HG03469 (cell line): ENCODE results near the gene CXorf51A.
"Not testable (repeated sequence)": the region's sequence is repeated elsewhere in the genome, so short reads cannot be mapped to it uniquely, and the experiment has no call there.

Source experiments
- ATAC-seq: cut with Tn5 transposase; IDR thresholded peaks from one replicate; pipeline ENCODE4 v1.9.1; 2021; ENCODE audit warnings: mild to moderate bottlenecking, moderate library complexity, moderate number of reproducible peaks; ENCODE audit not compliant: unreplicated experiment

The CXorf51A gene

GRCh38 chrX:146814644-146815043, at the start of gene CXorf51A:
Gene CXorf51A (minus strand): TSS chrX:146814744. CDS start chrX:146814723, 21 bp downstream.
- not testable (repeated sequence) for ATAC-seq

GRCh38 chrX:146863566-146863965, 49.0 kb upstream of the CXorf51A start:
- no peak for ATAC-seq

- ATAC-seq: no peak
These were observed 39.7 kb upstream of the CXorf51A start for GRCh38 chrX:146854281-146854680.

DNA sequence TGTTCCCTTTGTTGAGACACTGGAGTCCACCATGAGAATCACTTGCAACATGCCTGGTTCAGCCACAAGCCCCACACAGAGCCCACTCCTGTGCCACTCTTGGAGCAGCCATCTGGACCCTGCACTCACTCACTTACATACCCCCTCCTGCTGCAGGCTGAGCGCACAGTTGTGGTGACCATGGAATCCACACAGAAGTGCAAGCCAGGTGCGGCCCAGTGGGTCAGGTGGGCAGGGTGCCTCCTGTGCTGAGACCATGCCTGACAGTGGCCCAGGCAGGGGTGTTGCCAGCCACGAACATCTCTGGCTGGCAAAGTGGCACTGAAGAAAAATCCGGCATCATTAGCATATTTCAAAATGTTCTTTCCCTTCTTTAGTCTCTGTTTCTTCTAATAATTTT, 17.4 kb upstream of the CXorf51A start:
- no peak for ATAC-seq

GRCh38 chrX:146809471-146809870, 5.1 kb downstream of the CXorf51A start, which contains the start of gene CXorf51B:
Gene CXorf51B (plus strand): TSS chrX:146809771. CDS start chrX:146809792, 21 bp downstream.
- ATAC-seq: not testable (repeated sequence)
